PC-3 (cell line): ENCODE data around the gene CRYBG3.

Experiments
- CTCF ChIP-seq: fragments of 300-600 bp; sonication (generic); conservative IDR thresholded peaks from 2 replicates; pipeline ENCODE4 v1.5.1; 2017; ENCODE audit warnings: antibody characterized with exemption, low read depth, mild to moderate bottlenecking, low read length
- EZH2 ChIP-seq: fragments of 300-600 bp; sonication (generic); IDR thresholded peaks from one replicate; pipeline ENCODE4 v1.6.1; 2017; ENCODE audit warnings: antibody characterized with exemption, mild to moderate bottlenecking, low read length; ENCODE audit not compliant: unreplicated experiment

GRCh38 chr3:97815149-97815917 lies 6.5 kb upstream of the CRYBG3 start:
- TF ChIP-seq CTCF: no peak
- no peak for TF ChIP-seq EZH2
